GM06990 (cell line): ENCODE results near the gene RPP21.
"Not testable (repeated sequence)": the region's sequence is repeated elsewhere in the genome, so short reads cannot be mapped to it uniquely, and the experiment has no call there.

Source experiments
- DNase-seq: peaks from one replicate; pipeline ENCODE4 v3.0.0-alpha.2; 2011; ENCODE audit not compliant: insufficient read length; ENCODE audit errors: extremely low read depth
- H3K27me3 ChIP-seq: replicated peaks from 2 replicates; pipeline ENCODE4 v1.6.0; 2011; ENCODE audit warnings: low read length; ENCODE audit not compliant: control insufficient read depth, insufficient read depth
- H3K36me3 ChIP-seq: 2 replicates; pipeline ENCODE4 v1.5.1; 2011; ENCODE audit warnings: low read length; ENCODE audit not compliant: control insufficient read depth, insufficient read depth
- H3K4me3 ChIP-seq: replicated peaks from 2 replicates; pipeline ENCODE4 v1.5.1; 2011; ENCODE audit warnings: low read depth, mild to moderate bottlenecking, control low read depth, low read length
- TF ChIP-seq, protein P1 (sequence below): IDR thresholded peaks from 2 replicates; pipeline ENCODE4 v1.5.1; 2011; ENCODE audit warnings: low read length, control low read depth, mild to moderate bottlenecking, inconsistent platforms; ENCODE audit not compliant: insufficient read depth, poor library complexity, severe bottlenecking

Gene RPP21

DNA sequence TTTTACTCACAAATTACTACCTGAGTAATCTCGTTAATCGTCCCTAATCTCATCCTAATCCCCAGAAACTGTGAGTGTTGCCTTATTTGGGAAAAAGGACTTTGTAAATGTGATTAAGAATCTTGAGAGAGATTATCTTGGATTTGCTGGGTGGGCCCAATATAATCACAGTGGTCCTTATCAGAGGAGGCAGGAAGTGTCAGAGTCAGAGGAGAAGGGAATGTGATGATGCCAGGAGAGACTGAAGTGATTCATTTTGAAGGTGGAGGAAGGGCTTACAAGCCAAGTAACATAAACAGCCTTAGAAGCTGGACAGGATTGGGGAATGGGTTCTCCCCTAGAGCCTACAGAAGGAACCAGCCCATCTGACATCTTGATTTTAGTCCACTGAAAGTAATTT lies 16.7 kb downstream of the RPP21 start:
- TF ChIP-seq, protein P1, sequence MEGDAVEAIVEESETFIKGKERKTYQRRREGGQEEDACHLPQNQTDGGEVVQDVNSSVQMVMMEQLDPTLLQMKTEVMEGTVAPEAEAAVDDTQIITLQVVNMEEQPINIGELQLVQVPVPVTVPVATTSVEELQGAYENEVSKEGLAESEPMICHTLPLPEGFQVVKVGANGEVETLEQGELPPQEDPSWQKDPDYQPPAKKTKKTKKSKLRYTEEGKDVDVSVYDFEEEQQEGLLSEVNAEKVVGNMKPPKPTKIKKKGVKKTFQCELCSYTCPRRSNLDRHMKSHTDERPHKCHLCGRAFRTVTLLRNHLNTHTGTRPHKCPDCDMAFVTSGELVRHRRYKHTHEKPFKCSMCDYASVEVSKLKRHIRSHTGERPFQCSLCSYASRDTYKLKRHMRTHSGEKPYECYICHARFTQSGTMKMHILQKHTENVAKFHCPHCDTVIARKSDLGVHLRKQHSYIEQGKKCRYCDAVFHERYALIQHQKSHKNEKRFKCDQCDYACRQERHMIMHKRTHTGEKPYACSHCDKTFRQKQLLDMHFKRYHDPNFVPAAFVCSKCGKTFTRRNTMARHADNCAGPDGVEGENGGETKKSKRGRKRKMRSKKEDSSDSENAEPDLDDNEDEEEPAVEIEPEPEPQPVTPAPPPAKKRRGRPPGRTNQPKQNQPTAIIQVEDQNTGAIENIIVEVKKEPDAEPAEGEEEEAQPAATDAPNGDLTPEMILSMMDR = no peak
- Histone ChIP-seq H3K4me3 (no peak overlapping the region), H3K27me3 (peaks cover 2% of the 10 kb centered on the region), H3K36me3 (no peaks in the 10 kb centered on the region)
- DNase-seq = no peak

DNA sequence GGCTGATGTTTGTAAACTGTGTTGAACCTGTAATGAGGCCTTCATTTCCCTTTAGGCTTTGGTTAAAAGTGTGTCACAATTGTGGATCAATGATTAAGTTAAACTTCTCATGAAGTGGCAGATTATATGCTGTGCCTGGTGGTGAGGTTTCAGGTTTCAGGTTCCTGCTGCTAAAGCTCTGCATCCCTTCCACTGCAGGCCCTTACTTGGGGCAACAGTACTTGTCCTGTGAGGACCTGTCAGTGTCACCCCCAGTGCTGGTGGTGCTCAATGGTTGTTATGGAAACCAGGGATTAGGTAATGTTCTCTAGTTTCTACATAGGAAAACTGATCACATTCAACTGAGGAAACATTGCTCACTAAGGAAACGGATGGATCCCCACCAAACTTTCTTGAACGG lies 18.5 kb downstream of the RPP21 start:
- TF ChIP-seq, protein P1 = no peak
- no peak for DNase-seq
- Histone ChIP-seq H3K27me3 (peaks cover 5% of the 10 kb centered on the region), H3K36me3 (no peaks in the 10 kb centered on the region), H3K4me3 (no peak overlapping the region)

DNA sequence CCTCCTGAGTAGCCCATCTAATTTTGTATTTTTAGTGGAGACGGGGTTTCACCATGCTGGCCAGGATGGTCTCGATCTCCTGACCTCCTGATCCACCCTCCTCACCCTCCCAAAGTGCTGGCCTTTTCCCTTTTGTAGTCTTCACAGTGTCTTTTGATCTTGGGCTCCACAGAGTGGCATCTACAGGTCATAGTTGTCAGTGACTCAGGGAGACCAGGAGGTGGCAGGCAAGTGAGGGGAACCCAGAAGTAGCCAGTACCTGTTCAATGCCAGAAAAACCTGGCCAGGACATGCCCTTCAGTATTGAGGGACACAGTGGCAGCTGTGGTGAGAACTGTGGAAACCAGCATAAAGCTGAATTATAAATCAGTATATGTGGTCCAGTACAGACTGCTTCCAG lies 19.6 kb downstream of the RPP21 start:
- TF ChIP-seq, protein P1 = peak; percentile 35
- no peak overlapping the region for H3K4me3 ChIP-seq
- no peaks in the 10 kb centered on the region for H3K36me3 ChIP-seq
- H3K27me3 ChIP-seq = peaks cover 5% of the 10 kb centered on the region
- DNase-seq = no peak

DNA sequence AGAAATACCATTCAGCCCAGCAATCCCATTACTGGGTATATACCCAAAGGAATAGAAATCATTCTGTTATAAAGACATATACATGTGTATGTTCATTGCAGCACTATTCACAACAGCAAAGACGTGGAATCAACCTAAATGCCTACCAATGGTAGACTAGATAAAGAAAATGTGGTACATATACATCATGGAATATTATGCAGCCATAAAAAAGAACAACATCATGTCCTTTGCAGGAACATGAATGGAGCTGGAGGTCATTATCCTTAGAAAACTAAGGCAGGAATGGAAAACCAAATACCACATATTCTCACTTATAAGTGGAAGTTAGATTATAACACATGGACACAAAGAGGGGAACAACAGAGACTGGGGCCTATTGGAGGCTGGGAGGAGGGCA lies 24.3 kb downstream of the RPP21 start:
- H3K36me3 ChIP-seq, H3K4me3 ChIP-seq, H3K27me3 ChIP-seq, DNase-seq: not testable (repeated sequence)

DNA sequence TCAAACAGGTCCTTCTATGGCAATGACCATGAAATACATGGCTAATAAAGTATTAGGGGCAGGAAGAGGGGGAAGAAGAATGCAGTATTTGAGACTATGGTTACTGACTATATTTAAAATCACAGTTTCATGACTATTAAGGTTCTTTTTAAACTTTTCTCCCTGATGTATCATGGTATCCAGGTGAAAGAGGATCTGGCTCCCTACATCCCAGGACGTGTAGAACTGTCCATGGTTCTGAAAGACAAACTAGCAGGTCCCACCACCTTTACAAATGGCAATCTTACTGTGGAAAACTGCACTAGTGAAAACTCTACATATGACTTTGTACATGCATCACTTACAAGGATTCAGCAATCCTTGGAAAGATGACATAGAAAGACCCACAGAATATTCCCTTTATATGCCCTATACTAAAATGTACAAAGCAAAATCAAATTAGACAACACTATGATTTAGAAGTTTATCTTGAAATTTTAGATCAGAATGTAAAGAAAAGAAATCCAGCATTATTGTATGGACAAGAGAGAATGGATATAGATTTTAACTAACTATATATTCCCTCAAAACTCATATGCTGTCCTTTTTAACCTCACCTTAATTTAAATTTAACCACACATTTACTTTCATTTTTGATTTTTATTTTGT lies 33.5 kb downstream of the RPP21 start:
- Histone ChIP-seq H3K36me3 (no peaks in the 10 kb centered on the region), H3K4me3 (no peak overlapping the region), H3K27me3 (peaks cover 3% of the 10 kb centered on the region)
- TF ChIP-seq, protein P1 = no peak
- DNase-seq = no peak

DNA sequence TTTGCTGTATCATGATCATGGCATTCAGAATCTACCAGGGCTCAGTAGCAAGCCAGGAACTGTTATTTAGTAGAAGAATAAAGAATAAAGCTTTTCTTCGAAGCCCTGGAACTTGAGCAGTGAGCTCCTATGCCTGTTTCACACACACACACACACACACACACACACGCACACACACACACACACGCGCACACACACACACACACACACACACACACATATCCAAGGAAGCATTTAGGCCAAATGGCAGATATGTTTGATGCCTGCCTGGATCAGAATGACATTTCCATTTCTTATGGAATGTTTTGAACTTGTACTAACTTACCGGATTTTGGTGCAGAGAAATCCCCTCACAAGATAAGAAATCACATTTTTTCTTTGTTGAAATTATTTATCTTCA lies 35.5 kb downstream of the RPP21 start:
- H3K36me3 ChIP-seq = no peaks in the 10 kb centered on the region
- H3K4me3 ChIP-seq = no peak overlapping the region
- DNase-seq = no peak
- H3K27me3 ChIP-seq = peaks cover 3% of the 10 kb centered on the region
- TF ChIP-seq, protein P1 = no peak
